WTC11 (cell line): ENCODE data around the gene MYMX. TPM values are rescaled to one million over a fixed set of nuclear protein-coding genes. Genes with fewer than 3 reads are reported as not detected.
A peak's percentile ranks its signal among the peaks of the same experiment; 100 is the strongest.

ENCODE experiments used
- ATAC-seq: fragments of 200-7000 bp; cut with Tn5 transposase; 2 replicates; pipeline ENCODE4 v1.10.0; 2021; ENCODE audit warnings: mild to moderate bottlenecking, moderate library complexity
- CTCF ChIA-PET: fragments of 300-600 bp; sonication (Branson Sonifier 250); formaldehyde crosslinking; loops from one replicate; lab custom pipeline; 2021; ENCODE audit warnings: antibody characterized with exemption; lab: Charles Lee
- POLR2A ChIA-PET: fragments of 350-600 bp; sonication (Branson Sonifier 250); formaldehyde crosslinking; loops from one replicate; lab custom pipeline; 2021; ENCODE audit warnings: antibody characterized with exemption; lab: Charles Lee
- DNase-seq: peaks from one replicate; pipeline ENCODE4 v3.0.0; 2021; ENCODE audit warnings: low spot score
- H3K27ac Mint-ChIP-seq: 2 replicates; pipeline ENCODE4 v1.8.0; 2021; ENCODE audit warnings: mixed read lengths
- H3K27me3 Mint-ChIP-seq: 2 replicates; pipeline ENCODE4 v1.8.0; 2021; ENCODE audit warnings: low read depth, mild to moderate bottlenecking, moderate library complexity, mixed read lengths
- H3K36me3 Mint-ChIP-seq: 2 replicates; pipeline ENCODE4 v1.8.0; 2021; ENCODE audit warnings: mixed read lengths
- H3K4me1 Mint-ChIP-seq: 2 replicates; pipeline ENCODE4 v1.8.0; 2022; ENCODE audit warnings: mixed read lengths
- H3K4me3 Mint-ChIP-seq: 2 replicates; pipeline ENCODE4 v1.8.0; 2021; ENCODE audit warnings: mild to moderate bottlenecking, moderate library complexity, mixed read lengths
- H3K9me3 Mint-ChIP-seq: 2 replicates; pipeline ENCODE4 v1.8.0; 2021; ENCODE audit warnings: mixed read lengths
- ATF2 ChIP-seq: sonication (generic); formaldehyde crosslinking; IDR thresholded peaks from 2 replicates; pipeline ENCODE4 v1.8.1; 2022; ENCODE audit warnings: low read depth, missing genetic modification reagents, borderline replicate concordance
- ATF3 ChIP-seq: sonication (generic); formaldehyde crosslinking; conservative IDR thresholded peaks from 2 replicates; pipeline ENCODE4 v1.8.1; 2022; ENCODE audit warnings: mild to moderate bottlenecking, missing genetic modification reagents
- CDX4 ChIP-seq: fragments of 250-450 bp; sonication (Bioruptor Pico); IDR thresholded peaks from 2 replicates; pipeline ENCODE4 v1.9.0; 2021; ENCODE audit warnings: moderate library complexity, mild to moderate bottlenecking, inconsistent platforms, borderline replicate concordance
- CTCF ChIP-seq: fragments of 200-600 bp; IDR thresholded peaks from 2 replicates; pipeline ENCODE4 v1.8.0; 2022; ENCODE audit warnings: antibody characterized with exemption
- ERG ChIP-seq: fragments of 250-450 bp; sonication (Bioruptor Pico); IDR thresholded peaks from 2 replicates; pipeline ENCODE4 v1.8.0; 2021; ENCODE audit warnings: mild to moderate bottlenecking
- ETV6 ChIP-seq: sonication (generic); formaldehyde crosslinking; IDR thresholded peaks from 2 replicates; pipeline ENCODE4 v1.8.1; 2022; ENCODE audit warnings: mild to moderate bottlenecking, missing genetic modification reagents
- FOXK1 ChIP-seq: sonication (generic); formaldehyde crosslinking; IDR thresholded peaks from 2 replicates; pipeline ENCODE4 v1.8.0; 2022; ENCODE audit warnings: mild to moderate bottlenecking, moderate library complexity, missing genetic modification reagents
- FOXP1 ChIP-seq: sonication (generic); formaldehyde crosslinking; IDR thresholded peaks from 2 replicates; pipeline ENCODE4 v1.8.0; 2022; ENCODE audit warnings: missing genetic modification reagents, mild to moderate bottlenecking, moderate library complexity, borderline replicate concordance
- GABPB1 ChIP-seq: sonication (generic); formaldehyde crosslinking; IDR thresholded peaks from 2 replicates; pipeline ENCODE4 v1.8.1; 2023; ENCODE audit warnings: mild to moderate bottlenecking, missing genetic modification reagents
- GRHL2 ChIP-seq: fragments of 250-450 bp; sonication (Bioruptor Pico); IDR thresholded peaks from 2 replicates; pipeline ENCODE4 v1.8.0; 2022; ENCODE audit warnings: mild to moderate bottlenecking, moderate library complexity; ENCODE audit not compliant: insufficient replicate concordance, severe bottlenecking
- GTF2I ChIP-seq: fragments of 250-450 bp; sonication (Bioruptor Pico); conservative IDR thresholded peaks from 2 replicates; pipeline ENCODE4 v1.4.0; 2021; ENCODE audit warnings: mild to moderate bottlenecking
- JAZF1 ChIP-seq: fragments of 250-450 bp; sonication (Bioruptor Pico); IDR thresholded peaks from 2 replicates; pipeline ENCODE4 v1.9.0; 2021; ENCODE audit warnings: moderate library complexity, mild to moderate bottlenecking, inconsistent platforms
- KAT7 ChIP-seq: sonication (generic); formaldehyde crosslinking; IDR thresholded peaks from 2 replicates; pipeline ENCODE4 v1.8.1; 2023; ENCODE audit warnings: missing genetic modification reagents, mild to moderate bottlenecking, borderline replicate concordance
- MYBL2 ChIP-seq: sonication (generic); formaldehyde crosslinking; IDR thresholded peaks from 2 replicates; pipeline ENCODE4 v1.8.1; 2023; ENCODE audit warnings: mild to moderate bottlenecking, moderate library complexity, missing genetic modification reagents
- NFATC4 ChIP-seq: fragments of 250-450 bp; sonication (Bioruptor Pico); IDR thresholded peaks from 2 replicates; pipeline ENCODE4 v1.9.0; 2021; ENCODE audit warnings: mild to moderate bottlenecking
- NR2C2 ChIP-seq: sonication (generic); formaldehyde crosslinking; IDR thresholded peaks from 2 replicates; pipeline ENCODE4 v1.8.0; 2022; ENCODE audit warnings: mild to moderate bottlenecking, missing genetic modification reagents
- PREB ChIP-seq: sonication (generic); formaldehyde crosslinking; IDR thresholded peaks from 2 replicates; pipeline ENCODE4 v1.8.1; 2022; ENCODE audit warnings: mild to moderate bottlenecking, missing genetic modification reagents, moderate library complexity, borderline replicate concordance
- RELA ChIP-seq: sonication (generic); formaldehyde crosslinking; IDR thresholded peaks from 2 replicates; pipeline ENCODE4 v1.8.1; 2022; ENCODE audit warnings: missing genetic modification reagents, mild to moderate bottlenecking, borderline replicate concordance
- TEAD1 ChIP-seq: sonication (generic); formaldehyde crosslinking; IDR thresholded peaks from 2 replicates; pipeline ENCODE4 v1.8.0; 2022; ENCODE audit warnings: mild to moderate bottlenecking, missing genetic modification reagents
- TP53 ChIP-seq: sonication (generic); formaldehyde crosslinking; IDR thresholded peaks from 2 replicates; pipeline ENCODE4 v1.8.1; 2023; ENCODE audit warnings: mild to moderate bottlenecking, missing genetic modification reagents
- ZNF317 ChIP-seq: sonication (generic); formaldehyde crosslinking; IDR thresholded peaks from 2 replicates; pipeline ENCODE4 v1.8.1; 2023; ENCODE audit warnings: low read depth, mild to moderate bottlenecking, moderate library complexity, missing genetic modification reagents, borderline replicate concordance
- ZNF396 ChIP-seq: fragments of 250-450 bp; sonication (Bioruptor Pico); IDR thresholded peaks from 2 replicates; pipeline ENCODE4 v1.8.0; 2021; ENCODE audit warnings: mild to moderate bottlenecking, moderate library complexity, borderline replicate concordance
- ZNF416 ChIP-seq: fragments of 250-450 bp; sonication (Bioruptor Pico); IDR thresholded peaks from 2 replicates; pipeline ENCODE4 v1.9.0; 2021; ENCODE audit warnings: mild to moderate bottlenecking, inconsistent platforms
- ZNF425 ChIP-seq: fragments of 250-450 bp; sonication (Bioruptor Pico); conservative IDR thresholded peaks from 2 replicates; pipeline ENCODE4 v1.9.0; 2021; ENCODE audit warnings: mild to moderate bottlenecking
- ZNF671 ChIP-seq: fragments of 250-450 bp; sonication (Bioruptor Pico); IDR thresholded peaks from 2 replicates; pipeline ENCODE4 v1.8.0; 2021; ENCODE audit warnings: mild to moderate bottlenecking
- total RNA-seq: library from RNA; stranded (reverse); gene quantifications from 3 replicates; pipeline ENCODE4 v1.2.3, GENCODE V29; 2021

MYMX gene
- total RNA-seq, 1 experiment from 2014 or later: 3.9 TPM

GRCh38 chr6:44246663-44247337, 30.1 kb downstream of the MYMX start, which contains the start of gene HSP90AB1:
Gene HSP90AB1, plus strand, starts transcription at chr6:44247101. Its CDS starts 1,529 bp downstream, at chr6:44248630.
- H3K4me1 Mint-ChIP-seq: peaks cover 37% of the 10 kb centered on the region
- ChIA-PET POLR2A (interaction anchor here (0.6 to 4.9 kb wide), 23 partner anchors 9 to 617 kb away, joined by 3 to 83 read pairs (median 5); partner anchors contain the start of genes AARS2, MRPL14, MYMX and SLC29A1), CTCF (interaction anchor here (0.7 to 7.2 kb wide), 15 partner anchors 9 to 387 kb away, joined by 3 to 80 read pairs (median 4); partner anchors contain the start of genes AARS2, SLC29A1 and SLC35B2)
- no peaks in the 10 kb centered on the region for H3K9me3 Mint-ChIP-seq
- DNase-seq (peak; percentile 93), ATAC-seq (peak; percentile 59)
- peak within 1 kb of the TSS; percentile 99 for H3K27ac Mint-ChIP-seq
- peak within 1 kb of the TSS; percentile 99 for H3K4me3 Mint-ChIP-seq
- H3K27me3 Mint-ChIP-seq: peaks cover 10% of the 10 kb centered on the region
- peaks cover 48% of the 10 kb centered on the region for H3K36me3 Mint-ChIP-seq
- TF ChIP-seq CDX4 (CRISPR knock-in tag): no peak
- no peak for TF ChIP-seq ZNF425 (CRISPR knock-in tag)
- TF ChIP-seq TP53 (CRISPR knock-in tag): no peak
- TF ChIP-seq GTF2I (CRISPR knock-in tag): no peak
- TF ChIP-seq FOXP1 (CRISPR knock-in tag): no peak
- no peak for TF ChIP-seq ATF2 (CRISPR knock-in tag)
- TF ChIP-seq ZNF317: no peak
- TF ChIP-seq GABPB1 (CRISPR knock-in tag): peak; percentile 57; the same call in 1 of the 2 replicates
- no peak for TF ChIP-seq GRHL2 (CRISPR knock-in tag)
- peak; percentile 84 for TF ChIP-seq KAT7 (CRISPR knock-in tag)
- no peak for TF ChIP-seq CTCF
- TF ChIP-seq NR2C2: no peak
- 0 out of 2 replicates have a peak, but pooled peaks have one; percentile 33 for TF ChIP-seq RELA (CRISPR knock-in tag)
- peak; percentile 51; the same call in 1 of the 2 replicates for TF ChIP-seq TEAD1 (CRISPR knock-in tag)
- peak; percentile 57; the same call in 1 of the 2 replicates for TF ChIP-seq ZNF671
- peak; percentile 72 for TF ChIP-seq FOXK1 (CRISPR knock-in tag)
- TF ChIP-seq MYBL2 (CRISPR knock-in tag): no peak
- 0 out of 2 replicates have a peak, but pooled peaks have one; percentile 28 for TF ChIP-seq ZNF416 (CRISPR knock-in tag)
- TF ChIP-seq ERG (CRISPR knock-in tag): no peak
- TF ChIP-seq PREB: peak; percentile 75; the same call in 1 of the 2 replicates
- no peak for TF ChIP-seq ATF3 (CRISPR knock-in tag)
- 0 out of 2 replicates have a peak, but pooled peaks have one; percentile 34 for TF ChIP-seq NFATC4 (CRISPR knock-in tag)
- TF ChIP-seq ZNF396 (CRISPR knock-in tag): no peak
- TF ChIP-seq ETV6 (CRISPR knock-in tag): peak; percentile 30; the same call in 1 of the 2 replicates
- no peak for TF ChIP-seq JAZF1
